ENCODE data around the gene DCPS.

The DCPS gene

GRCh38 chr11:126328938-126329643, 25.2 kb downstream of the DCPS start:
- DNase-seq, result no peak

- no peak for DNase-seq
Observed at GRCh38 chr11:126329644-126330211, 25.9 kb downstream of the DCPS start.

GRCh38 chr11:126331286-126331685, 27.4 kb downstream of the DCPS start:
- DNase-seq, result no peak

GRCh38 chr11:126332221-126332711, 28.4 kb downstream of the DCPS start:
- DNase-seq, result no peak

GRCh38 chr11:126333142-126333541, 29.3 kb downstream of the DCPS start:
- DNase-seq, result no peak

GRCh38 chr11:126334659-126335462, 31.0 kb downstream of the DCPS start:
- no peak for DNase-seq

- DNase-seq, result no peak
Observed at GRCh38 chr11:126335463-126335760, 31.6 kb downstream of the DCPS start.

- DNase-seq, result no peak
Observed at GRCh38 chr11:126336138-126336541, 32.3 kb downstream of the DCPS start.

GRCh38 chr11:126336671-126337101, 32.8 kb downstream of the DCPS start:
- no peak for DNase-seq

- DNase-seq, result no peak
Observed at GRCh38 chr11:126337126-126337473, 33.2 kb downstream of the DCPS start.

GRCh38 chr11:126337474-126338241, 33.8 kb downstream of the DCPS start:
- DNase-seq, result no peak

GRCh38 chr11:126338346-126339055, 34.6 kb downstream of the DCPS start:
- DNase-seq, result no peak

- DNase-seq, result no peak
Observed at GRCh38 chr11:126339073-126339862, 35.4 kb downstream of the DCPS start.

- no peak for DNase-seq
Observed at GRCh38 chr11:126339863-126340434, 36.1 kb downstream of the DCPS start.

- DNase-seq, result no peak
Observed at GRCh38 chr11:126340960-126341606, 37.2 kb downstream of the DCPS start.

- no peak for DNase-seq
Observed at GRCh38 chr11:126341760-126342161, 37.9 kb downstream of the DCPS start.

- DNase-seq, result no peak
Observed at GRCh38 chr11:126343051-126343450, 39.2 kb downstream of the DCPS start.

- no peak for DNase-seq
Observed at GRCh38 chr11:126344141-126345080, 40.6 kb downstream of the DCPS start.

GRCh38 chr11:126345283-126345682, 41.4 kb downstream of the DCPS start:
- DNase-seq, result no peak

All from NCI-H2107 (cell line).